Thoracic aorta (tissue), 2 donors: Measurements from ENCODE around the gene SFRP4. TPM values are rescaled to one million over a fixed set of nuclear protein-coding genes. Genes with fewer than 3 reads are reported as not detected.

ENCODE experiments used
- ATAC-seq: fragments of 150-250 bp; one replicate; pipeline ENCODE4 v1.8.0; 2017; ENCODE audit warnings: low read depth; ENCODE audit not compliant: insufficient number of reproducible peaks, low FRiP score
- DNase-seq: peaks from one replicate; pipeline ENCODE4 v3.0.0-alpha.2; 2020; ENCODE audit warnings: low spot score
- H3K27ac ChIP-seq, 2 donors: fragments of 200-600 bp; sonication (generic); 1 replicate in 1 of 2; 2 replicates in 1 of 2; pipeline ENCODE4 v1.5.1; 2016; ENCODE audit warnings: mild to moderate bottlenecking in 2 of 2, moderate library complexity in 2 of 2
- H3K27me3 ChIP-seq: fragments of 200-600 bp; sonication (generic); replicated peaks from 2 replicates; pipeline ENCODE4 v1.6.0; 2016; ENCODE audit warnings: mild to moderate bottlenecking; ENCODE audit not compliant: insufficient read depth
- H3K36me3 ChIP-seq: fragments of 200-600 bp; sonication (generic); one replicate; pipeline ENCODE4 v1.5.1; 2016
- H3K4me1 ChIP-seq, 2 donors: fragments of 200-600 bp; sonication (generic); 1 replicate in 1 of 2; 2 replicates in 1 of 2; pipeline versions ENCODE4 v1.5.1 to v1.6.0; 2016; ENCODE audit warnings: low read depth in 2 of 2, mild to moderate bottlenecking in 1 of 2; ENCODE audit not compliant: control insufficient read depth in 1 of 2
- H3K4me3 ChIP-seq: fragments of 200-600 bp; sonication (generic); 2 replicates; pipeline ENCODE4 v1.5.1; 2016; ENCODE audit warnings: mild to moderate bottlenecking
- H3K9me3 ChIP-seq: fragments of 200-600 bp; sonication (generic); 2 replicates; pipeline ENCODE4 v1.5.1; 2016
- CTCF ChIP-seq: fragments of 200-600 bp; sonication (generic); IDR thresholded peaks from one replicate; pipeline ENCODE4 v1.5.1; 2019; ENCODE audit warnings: antibody characterized with exemption
- total RNA-seq, 2 donors: library from RNA; depleted of rRNA; stranded (reverse); fragments of >200 nt; gene quantifications; one replicate each; pipeline versions ENCODE4 v1.1.0 to v1.2.3, GENCODE V29; 2016

Gene SFRP4
- total RNA-seq, result 10 to 100 TPM; 53.3 to 81.6 TPM

GRCh38 chr7:37916673-37917660, at the start of gene SFRP4:
TSS of gene SFRP4 (minus strand) at chr7:37916817. CDS start at chr7:37916537, 280 bp downstream.
- H3K9me3 ChIP-seq, result no peaks in the 10 kb centered on the region
- TF ChIP-seq CTCF, result peak; percentile 65
- peaks cover 8 to 41% of the 10 kb centered on the region in 2 donors for H3K4me1 ChIP-seq
- no peaks in the 10 kb centered on the region for H3K36me3 ChIP-seq
- no peak for DNase-seq
- ATAC-seq, result peak; percentile 73
- H3K27me3 ChIP-seq, result no peaks in the 10 kb centered on the region
- peak within 1 kb of the TSS; percentile 75 for H3K4me3 ChIP-seq
- H3K27ac ChIP-seq, result peak within 1 kb of the TSS; percentile 74 to 76

DNA sequence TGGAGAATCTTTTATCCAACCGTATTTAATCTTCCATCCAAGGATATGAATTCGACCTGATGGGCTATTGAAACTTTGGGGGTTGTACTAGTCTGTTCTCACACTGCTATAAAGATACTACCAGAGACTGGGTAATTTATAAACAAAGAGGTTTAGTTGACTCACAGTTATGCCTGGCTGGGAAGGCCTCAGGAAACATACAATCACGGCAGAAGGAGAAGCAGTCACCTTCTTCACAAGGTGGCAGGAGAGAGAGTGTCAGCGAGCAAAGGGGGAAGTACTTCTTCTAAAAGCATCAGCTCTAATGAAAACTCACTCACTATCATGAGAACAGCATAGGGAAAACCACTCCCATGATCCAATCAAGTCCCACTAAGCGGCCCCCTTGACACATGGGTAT, 47.6 kb upstream of the SFRP4 start:
- H3K9me3 ChIP-seq, result no peaks in the 10 kb centered on the region
- no peaks in the 10 kb centered on the region for H3K27me3 ChIP-seq
- no peak overlapping the region for H3K27ac ChIP-seq
- ATAC-seq (no peak), DNase-seq (no peak)
- H3K36me3 ChIP-seq, result no peaks in the 10 kb centered on the region
- TF ChIP-seq CTCF, result no peak
- no peak overlapping the region for H3K4me3 ChIP-seq
- no peaks in the 10 kb centered on the region for H3K4me1 ChIP-seq

- no peaks in the 10 kb centered on the region for H3K9me3 ChIP-seq
- no peak overlapping the region for H3K4me3 ChIP-seq
- no peak overlapping the region for H3K27ac ChIP-seq
- H3K4me1 ChIP-seq, result no peaks in the 10 kb centered on the region
- DNase-seq (no peak), ATAC-seq (no peak)
- no peaks in the 10 kb centered on the region for H3K27me3 ChIP-seq
- H3K36me3 ChIP-seq, result no peaks in the 10 kb centered on the region
- no peak for TF ChIP-seq CTCF
Observed at GRCh38 chr7:37961251-37961650, 44.6 kb upstream of the SFRP4 start.

GRCh38 chr7:37960483-37960882, 43.9 kb upstream of the SFRP4 start:
- no peak for ATAC-seq
- TF ChIP-seq CTCF, result no peak
- no peak overlapping the region for H3K4me3 ChIP-seq
- H3K4me1 ChIP-seq, result no peaks in the 10 kb centered on the region
- no peaks in the 10 kb centered on the region for H3K36me3 ChIP-seq
- H3K9me3 ChIP-seq, result no peaks in the 10 kb centered on the region
- DNase-seq, result no peak
- H3K27me3 ChIP-seq, result no peaks in the 10 kb centered on the region
- no peak overlapping the region for H3K27ac ChIP-seq

GRCh38 chr7:37957221-37957970, 40.8 kb upstream of the SFRP4 start:
- H3K36me3 ChIP-seq, result no peaks in the 10 kb centered on the region
- ATAC-seq (no peak), DNase-seq (no peak)
- H3K27ac ChIP-seq, result no peak overlapping the region
- no peaks in the 10 kb centered on the region for H3K9me3 ChIP-seq
- no peak for TF ChIP-seq CTCF
- no peak overlapping the region for H3K4me3 ChIP-seq
- H3K27me3 ChIP-seq, result no peaks in the 10 kb centered on the region
- H3K4me1 ChIP-seq, result no peaks in the 10 kb centered on the region
